ENCODE data around the gene GPR83.
"Not testable (repeated sequence)": the region's sequence is repeated elsewhere in the genome, so short reads cannot be mapped to it uniquely, and the experiment has no call there.

GPR83 gene

DNA sequence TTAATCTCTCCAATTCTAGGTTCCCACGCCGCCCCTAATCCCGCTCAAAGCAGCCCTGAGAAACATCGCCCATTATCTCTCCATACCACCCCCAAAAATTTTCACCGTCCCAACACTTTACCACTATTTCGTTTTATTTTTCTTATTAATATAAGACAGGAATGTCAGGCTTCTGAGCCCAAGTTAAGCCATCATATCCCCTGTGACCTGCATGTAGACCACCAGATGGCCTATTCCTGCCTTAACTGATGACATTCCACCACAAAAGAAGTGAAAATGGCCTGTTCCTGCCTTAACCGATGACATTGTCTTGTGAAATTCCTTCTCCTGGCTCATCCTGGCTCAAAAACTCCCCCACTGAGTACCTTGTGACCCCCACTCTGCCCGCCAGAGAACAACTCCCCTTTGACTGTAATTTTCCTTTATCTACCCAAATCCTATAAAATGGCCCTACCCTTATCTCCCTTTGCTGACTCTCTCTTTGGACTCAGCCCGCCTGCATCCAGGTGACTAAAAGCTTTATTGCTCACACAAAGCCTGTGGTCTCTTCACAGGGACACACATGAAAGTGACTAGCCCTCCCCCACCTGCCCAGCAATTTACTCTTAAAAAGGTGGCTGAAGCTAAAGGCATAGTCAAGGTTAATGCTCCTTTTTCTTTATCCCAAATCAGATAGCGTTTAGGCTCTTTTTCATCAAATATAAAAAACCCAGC is 50.2 kb downstream of the GPR83 start:
- not testable (repeated sequence) for DNase-seq

DNA sequence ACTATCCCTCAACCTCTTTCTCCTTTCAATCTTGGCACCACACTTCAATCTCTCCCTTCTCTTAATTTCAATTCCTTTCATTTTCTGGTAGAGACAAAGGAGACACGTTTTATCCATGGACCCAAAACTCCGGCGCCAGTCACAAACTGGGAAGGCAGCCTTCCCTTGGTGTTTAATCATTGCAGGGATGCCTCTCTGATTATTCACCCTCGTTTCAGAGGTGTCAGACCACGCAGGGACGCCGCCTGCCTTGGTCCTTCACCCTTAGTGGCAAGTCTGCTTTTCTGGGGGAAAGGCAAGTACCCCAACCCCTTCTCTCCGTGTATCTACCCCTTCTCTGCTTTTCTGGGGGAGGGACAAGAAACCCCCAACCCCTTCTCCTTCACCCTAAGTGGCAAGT is 54.9 kb downstream of the GPR83 start:
- not testable (repeated sequence) for DNase-seq

DNA sequence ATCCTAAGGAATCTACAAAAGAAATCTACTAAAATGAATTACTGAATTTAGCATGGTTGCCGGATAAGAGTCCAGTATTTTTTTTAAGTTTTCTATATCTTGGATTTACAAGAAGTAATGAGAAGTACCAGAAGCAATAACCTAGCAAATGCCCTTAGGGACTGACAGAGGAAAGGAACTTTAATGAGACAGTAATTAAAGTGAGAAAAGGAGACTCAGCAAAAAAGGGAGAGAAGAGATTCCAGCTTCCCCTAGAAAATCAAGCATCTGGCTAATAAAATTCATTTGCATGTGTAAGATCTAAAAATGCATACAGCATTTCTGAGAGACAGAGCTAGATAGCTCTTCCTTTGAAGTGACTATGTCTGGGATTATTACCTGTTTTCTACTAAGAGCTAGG is 57.7 kb downstream of the GPR83 start:
- DNase-seq = no peak

DNA sequence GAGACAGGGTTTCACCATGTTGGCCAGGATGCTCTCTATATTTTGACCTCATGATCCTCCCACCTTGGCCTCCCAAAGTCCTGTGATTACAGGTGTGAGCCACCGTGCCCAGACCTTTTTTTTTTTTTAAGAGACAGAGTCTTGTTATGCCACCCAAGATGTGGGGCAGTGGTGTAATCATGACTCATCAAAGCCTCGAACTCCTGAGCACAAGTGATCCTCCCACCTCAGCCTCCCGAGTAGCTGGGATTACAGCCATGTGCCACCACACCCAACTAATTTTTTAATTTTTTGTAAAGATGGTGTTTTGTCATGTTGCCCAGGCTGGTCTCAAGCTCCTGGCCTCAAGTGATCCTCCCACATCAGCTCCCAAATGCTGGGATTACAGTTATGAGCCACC is 59.0 kb downstream of the GPR83 start:
- no peak for DNase-seq

DNA sequence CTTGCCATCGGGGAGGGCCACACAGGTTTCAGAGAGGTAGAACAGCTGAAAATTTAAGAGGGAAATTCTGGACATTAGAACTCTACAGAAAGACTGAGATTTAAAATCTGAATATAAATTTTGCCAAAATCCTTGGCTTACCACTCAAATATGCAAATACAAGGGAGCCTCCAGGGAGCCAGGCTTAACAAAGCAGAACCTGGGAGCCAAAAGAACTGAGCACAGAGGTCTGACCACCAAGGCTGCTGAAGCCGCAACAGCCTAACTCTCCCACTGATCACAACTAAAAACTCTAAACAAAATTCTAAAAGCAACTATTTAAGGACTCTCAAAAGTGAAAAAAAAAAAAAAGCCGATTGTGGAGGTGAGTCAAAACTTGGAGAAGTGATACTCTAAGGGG is 62.6 kb downstream of the GPR83 start:
- no peak for DNase-seq

DNA sequence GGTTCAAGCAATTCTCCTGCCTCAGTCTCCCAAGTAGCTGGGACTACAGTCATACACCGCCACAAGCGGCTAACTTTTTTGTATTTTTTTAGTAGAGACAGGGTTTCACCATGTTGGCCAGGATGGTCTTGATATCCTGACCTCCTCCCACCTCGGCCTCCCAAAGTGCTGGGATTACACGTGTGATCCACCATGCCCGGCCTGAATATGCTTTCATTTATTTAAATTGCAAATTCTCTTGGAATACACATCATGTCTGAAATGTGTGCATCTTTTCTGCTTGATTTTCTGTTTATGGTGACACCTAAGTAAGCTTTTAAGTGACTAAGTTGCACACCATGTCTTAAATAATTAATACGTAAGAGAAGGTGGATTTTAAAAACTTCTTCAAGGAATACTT is 65.2 kb downstream of the GPR83 start:
- no peak for DNase-seq

DNA sequence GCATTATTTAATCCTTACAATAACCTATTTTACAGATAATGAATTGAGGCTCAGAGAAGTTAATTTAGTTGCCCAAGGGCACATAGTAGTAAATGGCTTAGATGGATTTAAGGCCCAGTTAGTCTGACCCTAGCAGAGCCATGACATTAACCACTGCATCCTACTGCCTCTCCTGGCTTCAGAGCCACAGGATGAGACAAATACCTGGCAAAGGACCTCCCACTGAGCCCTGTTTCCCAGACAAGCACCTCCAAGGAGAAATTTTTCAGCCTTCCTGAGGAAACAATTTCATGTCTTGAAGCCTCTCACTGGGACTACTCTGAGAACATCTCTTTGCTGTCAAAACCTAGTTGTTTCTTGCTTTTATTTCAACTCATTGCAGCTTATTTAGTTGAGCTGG is 68.4 kb downstream of the GPR83 start:
- no peak for DNase-seq

DNA sequence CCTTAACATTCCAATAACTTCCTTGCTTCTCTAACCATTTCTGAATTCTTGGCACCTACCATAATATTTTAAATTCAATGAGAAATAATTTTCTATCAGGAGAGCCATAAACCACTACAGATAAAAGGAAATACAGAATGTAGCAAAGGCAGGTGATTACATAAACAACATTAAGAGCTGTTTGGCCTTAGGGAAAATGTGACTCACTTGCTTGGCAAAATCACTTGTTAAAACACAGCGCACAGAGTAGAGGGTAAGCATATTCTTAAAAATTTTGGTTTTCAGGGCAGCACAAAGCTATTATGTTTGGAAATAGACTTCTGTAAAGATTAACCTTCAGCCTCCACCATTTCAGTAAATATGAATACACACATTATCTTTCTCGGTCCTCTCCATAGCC is 70.4 kb downstream of the GPR83 start:
- DNase-seq = no peak

DNA sequence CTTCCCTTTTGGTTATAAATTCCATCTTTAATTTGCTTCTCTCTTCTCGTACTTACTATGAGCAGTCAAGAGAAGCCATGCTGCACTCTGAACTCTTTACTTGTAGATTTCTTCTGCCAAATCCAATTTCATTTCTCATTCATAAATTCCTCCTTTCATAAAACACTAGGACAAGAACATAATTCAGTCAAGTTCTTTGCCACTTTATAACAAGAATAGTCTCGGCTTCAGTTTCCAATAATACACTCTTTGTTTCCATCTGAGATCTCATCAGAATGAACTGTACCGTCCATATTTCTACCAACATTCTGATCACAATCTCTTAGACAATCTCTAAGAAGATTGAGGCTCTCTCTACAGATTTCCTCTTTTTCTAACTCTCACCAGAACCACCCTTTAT is 71.7 kb downstream of the GPR83 start:
- DNase-seq = no peak

DNA sequence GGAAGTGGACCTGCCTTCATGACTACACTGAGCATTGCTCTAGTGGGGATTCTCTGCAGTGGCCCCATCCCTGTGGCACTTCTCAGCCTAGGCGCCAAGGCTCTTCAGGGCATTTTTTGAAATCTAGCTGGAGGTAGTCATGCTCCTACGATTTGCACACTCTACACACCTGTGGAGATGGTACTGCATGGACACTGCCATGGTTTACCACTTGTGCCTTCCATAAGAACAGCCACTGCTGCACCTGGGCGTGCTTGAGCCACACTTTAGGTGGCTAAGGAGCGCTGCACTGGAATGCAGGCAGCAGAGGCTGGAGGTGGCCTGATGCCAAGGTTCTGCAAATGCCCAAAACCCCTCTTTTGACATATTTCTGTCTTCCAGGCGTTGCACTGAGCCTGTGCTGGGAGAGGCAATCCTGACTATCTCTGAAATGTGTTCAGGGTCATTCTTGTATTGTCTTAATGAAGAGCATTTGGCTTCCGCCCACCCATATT is 72.6 kb downstream of the GPR83 start:
- DNase-seq = no peak

Measured in SIG-M5 (cell line).